ENCODE data around the gene SOX13.

Gene SOX13

DNA sequence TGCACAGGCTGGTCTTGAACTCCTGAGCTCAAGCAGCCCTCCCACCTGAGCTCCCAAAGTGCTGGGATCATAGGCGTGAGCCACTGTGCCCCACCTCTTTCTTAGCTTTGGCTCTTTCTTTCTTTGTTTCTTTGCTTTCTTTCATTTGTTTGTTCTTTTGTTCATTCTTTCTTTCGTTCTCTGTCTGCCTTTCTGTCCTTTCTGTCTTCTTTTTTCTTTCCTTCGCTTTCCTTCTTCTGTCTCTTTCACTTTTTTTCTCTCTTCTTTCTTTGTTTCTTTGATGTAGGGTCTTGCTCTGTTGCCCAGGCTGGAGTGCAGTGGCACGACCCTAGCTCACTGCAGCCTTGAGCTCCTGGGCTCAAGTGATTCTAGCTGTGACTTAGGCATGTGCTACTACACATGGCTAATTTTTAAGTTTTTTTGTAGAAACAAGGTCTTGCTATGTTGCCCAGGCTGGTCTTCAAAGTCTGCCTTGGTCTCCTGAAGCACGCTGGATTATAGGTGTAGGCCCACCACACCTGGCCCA is 18.9 kb downstream of the SOX13 start:
- TF ChIP-seq, protein P1, sequence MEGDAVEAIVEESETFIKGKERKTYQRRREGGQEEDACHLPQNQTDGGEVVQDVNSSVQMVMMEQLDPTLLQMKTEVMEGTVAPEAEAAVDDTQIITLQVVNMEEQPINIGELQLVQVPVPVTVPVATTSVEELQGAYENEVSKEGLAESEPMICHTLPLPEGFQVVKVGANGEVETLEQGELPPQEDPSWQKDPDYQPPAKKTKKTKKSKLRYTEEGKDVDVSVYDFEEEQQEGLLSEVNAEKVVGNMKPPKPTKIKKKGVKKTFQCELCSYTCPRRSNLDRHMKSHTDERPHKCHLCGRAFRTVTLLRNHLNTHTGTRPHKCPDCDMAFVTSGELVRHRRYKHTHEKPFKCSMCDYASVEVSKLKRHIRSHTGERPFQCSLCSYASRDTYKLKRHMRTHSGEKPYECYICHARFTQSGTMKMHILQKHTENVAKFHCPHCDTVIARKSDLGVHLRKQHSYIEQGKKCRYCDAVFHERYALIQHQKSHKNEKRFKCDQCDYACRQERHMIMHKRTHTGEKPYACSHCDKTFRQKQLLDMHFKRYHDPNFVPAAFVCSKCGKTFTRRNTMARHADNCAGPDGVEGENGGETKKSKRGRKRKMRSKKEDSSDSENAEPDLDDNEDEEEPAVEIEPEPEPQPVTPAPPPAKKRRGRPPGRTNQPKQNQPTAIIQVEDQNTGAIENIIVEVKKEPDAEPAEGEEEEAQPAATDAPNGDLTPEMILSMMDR (IDR thresholded peaks at IDR 0.05) = no peak

DNA sequence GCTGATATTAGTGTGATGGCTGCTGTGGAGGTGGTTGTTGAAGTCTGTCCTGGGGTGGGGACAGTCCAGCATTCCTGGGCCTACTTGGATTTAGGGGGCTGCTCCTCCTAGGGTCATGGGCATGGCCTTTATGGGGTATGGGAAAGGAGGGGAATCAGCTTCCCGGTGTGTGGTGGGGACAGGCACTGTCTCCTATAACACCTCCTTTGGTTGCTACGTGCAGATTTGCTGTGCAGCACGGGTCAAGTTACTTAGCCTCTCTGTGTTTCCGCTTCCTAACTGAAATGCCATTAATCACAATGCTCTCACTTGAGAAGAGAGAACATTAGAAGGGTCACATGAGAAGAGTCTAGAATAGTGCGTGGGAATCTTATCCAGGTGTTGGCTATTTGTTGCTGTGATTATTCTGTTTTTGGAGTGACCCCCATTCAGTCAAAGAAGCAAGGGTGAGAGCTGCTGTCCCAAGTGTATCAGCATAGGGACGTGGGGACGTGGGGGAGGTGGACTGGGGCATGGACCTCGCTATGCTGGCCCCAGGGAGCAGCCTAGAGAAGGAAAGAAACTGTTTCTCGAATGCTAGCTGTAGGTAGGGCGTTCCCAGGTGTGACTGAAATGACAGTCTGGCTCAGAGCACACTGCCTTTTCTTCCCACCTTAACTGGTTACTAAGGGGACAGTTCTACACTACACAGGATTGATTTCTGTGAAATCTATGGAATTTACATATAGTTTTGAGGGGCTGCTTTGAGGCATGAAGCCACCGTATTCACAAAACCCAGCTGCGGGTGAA is 19.9 kb downstream of the SOX13 start:
- TF ChIP-seq, protein P1 (IDR thresholded peaks at IDR 0.05) = no peak

DNA sequence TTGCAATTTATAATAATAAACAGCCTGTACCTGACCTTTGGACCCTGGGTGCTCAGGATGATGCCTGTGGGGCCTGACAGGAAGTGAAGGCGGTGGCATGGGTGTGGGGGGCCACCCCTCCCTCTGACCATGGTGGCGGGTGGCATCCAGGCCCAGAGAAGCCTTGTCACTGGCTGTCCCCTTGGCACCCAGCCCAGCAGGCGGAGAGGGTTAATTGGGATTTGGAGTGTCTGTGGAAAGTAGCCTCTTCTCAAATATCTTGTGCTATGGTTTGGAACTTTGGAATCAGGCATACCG is 20.5 kb downstream of the SOX13 start:
- TF ChIP-seq, protein P1 (IDR thresholded peaks at IDR 0.05) = no peak

DNA sequence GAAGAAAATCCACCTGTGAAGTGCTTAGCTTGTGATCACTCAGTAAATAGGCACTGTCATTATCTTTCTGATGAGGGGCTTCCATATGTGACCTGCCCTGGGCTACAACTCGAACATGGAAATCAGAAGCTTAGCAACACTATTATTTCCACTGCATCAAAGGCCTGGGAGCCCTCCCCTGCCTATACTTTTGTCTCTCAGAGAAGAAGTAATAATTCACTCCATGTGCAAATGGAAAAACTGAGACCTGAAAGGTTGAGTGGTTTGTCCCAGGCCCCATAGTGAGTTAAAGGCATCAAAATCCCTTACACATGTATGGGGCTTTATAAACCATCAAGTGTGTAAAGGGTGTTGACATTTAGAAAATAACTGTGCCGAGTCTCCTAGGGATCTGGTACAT is 20.9 kb downstream of the SOX13 start:
- TF ChIP-seq, protein P1 (IDR thresholded peaks at IDR 0.05) = no peak

DNA sequence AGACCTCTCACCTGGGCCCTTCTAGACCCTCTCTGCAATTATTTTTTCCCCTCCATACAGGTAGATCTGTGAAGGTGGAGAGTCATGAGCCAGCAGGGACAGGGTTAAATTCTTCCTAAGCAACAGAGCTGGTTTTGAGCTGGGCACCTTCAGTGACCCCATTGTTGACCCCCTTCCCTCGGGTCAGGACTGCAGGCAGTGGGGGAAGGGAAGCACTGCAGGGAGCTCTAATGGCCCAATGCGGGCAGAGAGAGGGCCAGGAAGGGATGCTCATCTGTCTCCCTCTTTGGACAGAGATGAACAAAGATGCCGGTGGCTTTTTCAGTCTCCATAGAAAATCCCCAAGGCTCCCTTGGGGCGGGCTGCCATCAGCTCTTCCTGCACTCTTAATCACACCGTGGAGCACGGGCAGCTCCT is 21.4 kb downstream of the SOX13 start:
- TF ChIP-seq, protein P1 (IDR thresholded peaks at IDR 0.05) = no peak

DNA sequence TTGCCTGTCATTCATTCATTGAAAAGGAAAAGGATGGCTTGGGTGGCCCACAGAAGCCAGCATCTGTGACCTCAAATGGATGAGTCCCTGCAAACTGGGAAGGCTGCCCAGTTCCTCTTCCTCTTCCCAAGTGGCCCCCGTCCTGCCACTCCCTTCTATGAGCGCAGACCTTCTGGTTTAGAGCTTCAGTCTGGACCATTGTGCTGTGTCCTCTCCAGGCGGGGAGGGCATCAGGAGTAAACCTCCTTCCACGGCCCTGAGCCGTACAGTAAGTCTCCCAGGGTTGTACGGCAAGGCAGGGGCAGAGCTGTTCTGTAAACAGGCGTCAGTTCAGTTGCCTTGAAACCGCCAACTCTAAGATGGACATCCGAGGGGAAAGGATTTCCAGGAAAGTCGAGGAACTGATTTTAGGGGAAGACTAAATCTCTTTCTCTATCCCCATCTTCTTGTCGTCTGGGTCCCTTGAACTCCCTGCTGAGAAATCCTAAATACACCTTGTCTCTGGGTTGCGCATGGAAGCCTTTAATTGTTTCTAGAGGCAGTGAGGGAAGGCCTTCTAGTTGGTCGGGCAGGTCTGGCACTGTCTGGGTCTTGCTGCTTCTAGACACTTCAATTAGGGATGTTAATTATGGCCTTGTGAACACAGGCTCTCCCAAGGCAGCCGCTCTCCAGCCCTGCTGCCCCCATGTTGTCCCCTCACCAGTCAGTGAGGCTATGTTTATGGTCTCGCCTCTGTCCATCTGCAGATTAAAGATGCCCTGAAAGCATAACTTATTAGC is 22.1 kb downstream of the SOX13 start:
- TF ChIP-seq, protein P1 (IDR thresholded peaks at IDR 0.05) = no peak

DNA sequence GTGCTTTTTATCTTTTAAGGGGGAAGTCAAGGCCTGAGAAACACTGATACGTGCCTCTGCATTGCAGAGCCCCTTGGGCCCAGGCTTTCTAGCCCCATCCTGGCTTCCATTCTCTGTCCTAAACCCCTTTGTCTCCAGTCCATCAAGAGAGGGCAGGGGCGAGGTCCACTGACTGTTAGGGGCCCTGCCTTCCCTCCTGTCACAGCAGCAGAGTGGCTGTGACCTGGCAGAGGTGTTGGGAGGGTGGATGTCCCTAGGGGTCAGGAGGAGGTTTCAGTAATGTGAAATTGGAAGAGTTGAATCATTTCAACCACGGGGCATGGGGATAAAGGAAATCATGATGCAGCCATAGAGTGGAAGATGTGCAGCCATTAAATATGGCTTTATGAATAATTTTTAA is 24.0 kb downstream of the SOX13 start:
- TF ChIP-seq, protein P1 (IDR thresholded peaks at IDR 0.05) = no peak
